NT2/D1 (cell line): ENCODE data around the gene MAP3K10.

Source experiments
- YY1 ChIP-seq: IDR thresholded peaks from 2 replicates; pipeline ENCODE4 v1.6.1; 2011; ENCODE audit not compliant: insufficient read length, insufficient read depth
- ZNF274 ChIP-seq: IDR thresholded peaks from 2 replicates; pipeline ENCODE4 v1.6.1; 2011; ENCODE audit warnings: mild to moderate bottlenecking, low read depth, low read length

GRCh38 chr19:40241125-40241808, 50.0 kb downstream of the MAP3K10 start:
- TF ChIP-seq YY1 (no peak), ZNF274 (no peak)
